BE2C (cell line): Measurements from ENCODE around the gene PCYT1B.
"Not testable (repeated sequence)": the region's sequence is repeated elsewhere in the genome, so short reads cannot be mapped to it uniquely, and the experiment has no call there.

ENCODE experiments used
- DNase-seq: peaks from one replicate; pipeline ENCODE4 v3.0.0-alpha.2; 2020
- H3K27me3 ChIP-seq: fragments of 250-450 bp; sonication (Bioruptor Pico); 2 replicates; pipeline ENCODE4 v1.5.1; 2020; ENCODE audit warnings: mild to moderate bottlenecking
- H3K36me3 ChIP-seq: fragments of 250-450 bp; sonication (Bioruptor Pico); 2 replicates; pipeline ENCODE4 v1.5.1; 2020; ENCODE audit warnings: mild to moderate bottlenecking
- H3K4me1 ChIP-seq: fragments of 250-450 bp; sonication (Bioruptor Pico); 2 replicates; pipeline ENCODE4 v1.5.1; 2020
- H3K4me3 ChIP-seq: 2 replicates; pipeline ENCODE4 v1.5.1; 2011; ENCODE audit warnings: low read depth, low read length
- H3K9me3 ChIP-seq: fragments of 250-450 bp; sonication (Bioruptor Pico); 2 replicates; pipeline ENCODE4 v1.5.1; 2020
- CTCF ChIP-seq: IDR thresholded peaks from 2 replicates; pipeline ENCODE4 v1.5.1; 2012; ENCODE audit warnings: mild to moderate bottlenecking, low read depth, low read length

Gene PCYT1B

DNA sequence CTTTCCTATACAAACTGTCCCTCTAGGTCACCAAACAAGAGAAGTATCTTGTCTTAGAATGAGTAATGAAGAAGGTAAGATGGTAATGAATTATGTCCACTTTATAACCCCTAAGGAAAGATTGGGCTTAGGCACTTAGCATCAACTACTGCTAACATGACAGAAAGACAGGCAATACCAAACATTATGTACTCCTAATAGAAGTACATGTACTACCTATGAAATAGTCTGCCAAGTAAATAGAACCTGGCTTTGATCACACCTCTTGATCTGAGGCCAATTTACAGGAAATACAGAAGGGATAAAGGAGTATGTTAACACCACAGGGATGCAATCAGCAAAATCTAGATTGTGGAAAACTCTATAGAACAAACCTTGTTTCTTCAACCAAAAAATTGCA is 14.1 kb upstream of the PCYT1B start:
- TF ChIP-seq CTCF, result no peak
- H3K36me3 ChIP-seq, result no peaks in the 10 kb centered on the region
- no peaks in the 10 kb centered on the region for H3K27me3 ChIP-seq
- no peaks in the 10 kb centered on the region for H3K9me3 ChIP-seq
- no peak for DNase-seq
- no peak overlapping the region for H3K4me3 ChIP-seq
- H3K4me1 ChIP-seq, result no peaks in the 10 kb centered on the region

GRCh38 chrX:24659646-24660045 is 12.5 kb upstream of the PCYT1B start:
- no peaks in the 10 kb centered on the region for H3K27me3 ChIP-seq
- no peak for DNase-seq
- TF ChIP-seq CTCF, result no peak
- no peaks in the 10 kb centered on the region for H3K9me3 ChIP-seq
- no peaks in the 10 kb centered on the region for H3K36me3 ChIP-seq
- no peak overlapping the region for H3K4me3 ChIP-seq
- no peaks in the 10 kb centered on the region for H3K4me1 ChIP-seq

DNA sequence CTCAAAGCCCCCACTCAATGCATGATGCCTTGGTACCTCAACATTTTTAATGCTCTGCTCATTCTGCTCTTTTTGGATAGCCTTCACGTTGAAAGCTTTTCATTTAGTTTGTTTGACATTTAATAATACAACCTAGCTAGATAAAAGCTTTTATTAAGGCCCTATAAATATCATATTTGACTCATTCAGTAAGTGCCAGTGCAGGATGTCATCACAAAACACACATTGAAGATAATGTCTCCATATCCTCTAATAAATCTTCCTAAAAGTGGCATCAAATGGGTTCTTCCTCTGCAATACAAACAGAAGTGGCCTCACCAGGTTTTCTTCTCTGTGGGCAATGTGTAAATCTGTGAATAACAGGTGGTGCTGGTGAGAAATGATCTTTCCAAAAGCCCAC is 12.0 kb upstream of the PCYT1B start:
- no peaks in the 10 kb centered on the region for H3K9me3 ChIP-seq
- no peaks in the 10 kb centered on the region for H3K4me1 ChIP-seq
- H3K36me3 ChIP-seq, result no peaks in the 10 kb centered on the region
- no peaks in the 10 kb centered on the region for H3K27me3 ChIP-seq
- no peak overlapping the region for H3K4me3 ChIP-seq
- TF ChIP-seq CTCF, result no peak
- no peak for DNase-seq

- Histone ChIP-seq H3K36me3 (no peaks in the 10 kb centered on the region), H3K4me3 (no peak overlapping the region), H3K9me3 (no peaks in the 10 kb centered on the region), H3K4me1 (no peaks in the 10 kb centered on the region), H3K27me3 (no peaks in the 10 kb centered on the region)
- no peak for TF ChIP-seq CTCF
- DNase-seq, result no peak
These were observed 11.3 kb upstream of the PCYT1B start for GRCh38 chrX:24658421-24658820.

DNA sequence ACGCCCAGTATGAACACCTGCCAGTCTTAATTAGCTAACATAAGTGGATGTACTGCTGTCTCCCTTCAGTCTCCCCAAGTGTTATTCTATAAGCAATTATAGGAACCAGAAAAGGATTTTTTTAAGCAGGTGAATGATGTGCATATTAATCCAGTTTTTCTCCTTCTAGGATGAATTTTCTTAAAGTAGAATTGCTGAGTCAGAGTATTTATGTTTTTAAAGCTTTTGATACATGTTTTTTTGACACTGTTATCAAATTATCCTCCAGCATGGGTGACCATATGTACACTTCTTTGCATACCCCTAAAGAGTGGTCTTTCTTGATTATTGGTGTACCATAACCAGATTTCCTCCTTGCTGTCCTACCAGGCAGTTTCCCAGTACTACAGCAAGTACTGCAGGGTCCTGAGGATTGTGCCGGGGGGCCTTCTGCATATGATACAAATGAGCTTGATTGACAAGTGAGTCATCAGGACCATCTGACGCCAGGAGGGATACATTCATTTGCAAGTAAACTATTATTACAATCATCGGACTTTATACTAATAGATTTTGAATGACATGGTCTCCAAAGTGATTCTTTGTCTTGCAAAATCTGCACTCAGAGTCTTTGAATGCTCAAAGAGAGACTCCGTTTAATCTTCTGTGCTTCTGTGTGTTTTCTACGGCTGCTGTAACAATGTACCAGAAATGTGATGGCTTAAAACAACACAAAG is 10.7 kb upstream of the PCYT1B start:
- DNase-seq, result no peak
- no peak for TF ChIP-seq CTCF

GRCh38 chrX:24655679-24656078 is 8.5 kb upstream of the PCYT1B start:
- not testable (repeated sequence) for H3K36me3 ChIP-seq, H3K9me3 ChIP-seq, DNase-seq, H3K27me3 ChIP-seq, H3K4me1 ChIP-seq, H3K4me3 ChIP-seq

More for the DNA sequence above, 10.7 kb upstream of the PCYT1B start:
- Histone ChIP-seq H3K27me3 (no peaks in the 10 kb centered on the region), H3K4me1 (no peaks in the 10 kb centered on the region), H3K4me3 (no peak overlapping the region), H3K9me3 (no peaks in the 10 kb centered on the region), H3K36me3 (no peaks in the 10 kb centered on the region)
